KG1 (cell line): ENCODE results near the gene TRAF3IP1.
"Not testable (repeated sequence)": the region's sequence is repeated elsewhere in the genome, so short reads cannot be mapped to it uniquely, and the experiment has no call there.

Experiments used
- DNase-seq: peaks from one replicate; lab custom pipeline; 2025; lab: John Stamatoyannopoulos, UW

The TRAF3IP1 gene

DNA sequence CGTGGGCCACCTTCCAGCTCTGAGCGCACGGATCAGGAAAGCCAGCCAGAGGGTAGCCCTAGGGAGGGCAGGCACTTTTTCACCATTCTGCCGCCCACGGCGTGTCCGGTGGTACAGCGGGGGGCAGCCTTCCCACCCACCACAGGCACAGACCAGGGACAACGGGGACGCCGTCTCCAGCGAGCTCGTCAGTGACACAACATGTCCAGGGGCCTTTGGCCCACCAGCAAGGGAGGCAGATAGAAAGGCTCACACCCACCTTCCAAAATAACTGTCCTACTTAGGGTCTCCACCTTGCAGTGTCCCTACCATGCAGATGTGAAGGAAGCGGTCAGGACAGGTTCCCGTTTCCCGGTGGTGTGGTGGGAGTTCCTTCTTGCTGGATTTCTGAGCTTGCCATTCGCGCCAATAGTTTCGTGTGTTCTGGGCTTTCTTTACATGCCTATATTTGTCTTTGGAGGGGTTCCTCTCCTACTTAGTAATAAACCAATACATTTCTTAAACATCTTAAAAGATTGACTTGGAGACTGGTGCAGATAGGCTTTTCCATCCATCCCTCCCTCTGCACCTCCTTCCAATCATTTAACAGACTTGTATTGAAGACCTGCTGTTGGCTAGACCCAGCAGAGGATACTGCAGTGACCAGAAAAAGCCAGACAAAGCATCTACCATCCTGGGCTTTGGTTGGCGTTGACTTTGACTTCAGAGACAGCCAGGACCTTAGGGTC is 107.3 kb downstream of the TRAF3IP1 start:
- DNase-seq: no peak

DNA sequence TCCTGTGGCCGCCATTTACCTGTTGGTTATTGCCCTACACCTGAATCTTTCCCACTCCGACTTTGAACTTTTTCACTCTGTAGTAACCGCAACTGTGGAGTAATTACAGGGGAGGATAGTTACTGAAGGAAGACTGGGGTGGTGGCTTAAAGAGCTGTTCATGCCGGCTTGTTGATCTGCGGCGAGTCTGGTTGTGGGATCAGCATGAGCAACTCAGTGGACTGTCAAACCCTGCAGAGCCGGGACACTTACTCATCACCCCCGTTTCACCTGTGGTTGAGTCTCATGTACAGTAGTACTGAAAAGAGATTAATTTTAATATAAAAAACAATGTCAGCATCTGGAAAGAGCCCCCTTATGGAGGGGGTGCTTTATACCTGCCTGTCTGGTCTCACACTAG is 108.5 kb downstream of the TRAF3IP1 start:
- DNase-seq: no peak

DNA sequence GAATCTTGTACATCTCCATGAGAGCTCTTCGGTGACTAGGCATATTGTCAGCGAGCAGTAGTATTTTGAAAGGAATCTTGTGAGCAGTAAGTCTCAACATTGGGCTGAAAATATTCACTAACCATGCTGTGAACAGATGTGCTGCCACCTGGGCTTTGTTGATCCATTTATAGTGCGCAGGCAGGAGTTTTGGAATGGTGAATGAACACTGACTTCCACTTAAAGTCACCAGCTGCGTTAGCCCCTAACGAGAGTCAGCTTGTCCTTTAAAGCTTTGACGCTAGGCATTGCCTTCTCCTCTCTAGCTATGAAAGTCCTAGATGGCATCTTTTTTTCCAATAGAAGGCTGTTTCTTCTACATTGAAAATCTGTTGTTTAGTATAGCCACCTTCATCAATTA is 110.5 kb downstream of the TRAF3IP1 start:
- DNase-seq: no peak

DNA sequence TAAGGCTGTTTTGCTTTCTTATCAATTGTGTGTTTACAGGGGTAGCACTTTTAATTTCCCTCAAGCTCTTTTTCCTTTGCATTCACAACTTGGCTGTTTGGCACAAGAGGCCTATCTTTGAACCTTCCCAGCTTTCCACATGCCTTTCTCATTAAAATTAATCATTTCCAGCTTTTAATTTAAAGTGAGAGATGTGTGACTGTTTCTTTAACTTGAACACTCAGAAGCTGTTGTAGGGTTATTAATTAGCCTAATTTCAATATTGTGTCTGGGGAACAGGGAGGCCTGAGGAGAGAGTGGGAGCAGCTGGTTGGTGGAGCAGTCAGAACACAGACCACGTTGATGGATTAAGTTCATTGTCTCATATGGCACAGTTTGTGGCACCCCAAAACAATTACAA is 111.1 kb downstream of the TRAF3IP1 start:
- no peak for DNase-seq

DNA sequence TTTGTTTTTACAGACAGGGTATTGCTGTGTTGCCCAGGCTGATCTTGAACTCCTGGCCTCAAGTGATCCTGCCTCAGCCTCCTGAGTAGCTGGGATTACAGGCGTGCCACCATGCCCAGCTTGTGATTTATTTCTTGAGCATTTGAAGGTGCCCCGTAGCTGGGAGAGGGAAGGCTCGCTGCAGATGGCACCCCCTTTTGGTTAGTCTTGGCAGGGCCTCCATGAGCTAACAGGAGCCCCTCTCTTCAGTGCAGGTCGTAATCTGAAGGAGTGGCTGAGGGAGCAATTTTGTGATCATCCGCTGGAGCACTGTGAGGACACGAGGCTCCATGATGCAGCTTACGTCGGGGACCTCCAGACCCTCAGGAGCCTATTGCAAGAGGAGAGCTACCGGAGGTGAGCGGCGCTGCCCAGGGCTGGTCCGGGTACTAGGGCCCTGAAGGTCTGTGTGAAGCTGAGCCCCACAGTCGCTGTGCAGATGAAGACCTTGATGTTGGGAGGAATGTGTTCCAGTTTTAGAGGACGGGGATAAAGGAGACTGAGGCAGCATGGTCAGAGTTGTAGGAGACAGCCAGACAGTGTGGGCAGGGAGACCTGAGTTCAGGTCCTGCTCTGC is 113.1 kb downstream of the TRAF3IP1 start:
- no peak for DNase-seq

DNA sequence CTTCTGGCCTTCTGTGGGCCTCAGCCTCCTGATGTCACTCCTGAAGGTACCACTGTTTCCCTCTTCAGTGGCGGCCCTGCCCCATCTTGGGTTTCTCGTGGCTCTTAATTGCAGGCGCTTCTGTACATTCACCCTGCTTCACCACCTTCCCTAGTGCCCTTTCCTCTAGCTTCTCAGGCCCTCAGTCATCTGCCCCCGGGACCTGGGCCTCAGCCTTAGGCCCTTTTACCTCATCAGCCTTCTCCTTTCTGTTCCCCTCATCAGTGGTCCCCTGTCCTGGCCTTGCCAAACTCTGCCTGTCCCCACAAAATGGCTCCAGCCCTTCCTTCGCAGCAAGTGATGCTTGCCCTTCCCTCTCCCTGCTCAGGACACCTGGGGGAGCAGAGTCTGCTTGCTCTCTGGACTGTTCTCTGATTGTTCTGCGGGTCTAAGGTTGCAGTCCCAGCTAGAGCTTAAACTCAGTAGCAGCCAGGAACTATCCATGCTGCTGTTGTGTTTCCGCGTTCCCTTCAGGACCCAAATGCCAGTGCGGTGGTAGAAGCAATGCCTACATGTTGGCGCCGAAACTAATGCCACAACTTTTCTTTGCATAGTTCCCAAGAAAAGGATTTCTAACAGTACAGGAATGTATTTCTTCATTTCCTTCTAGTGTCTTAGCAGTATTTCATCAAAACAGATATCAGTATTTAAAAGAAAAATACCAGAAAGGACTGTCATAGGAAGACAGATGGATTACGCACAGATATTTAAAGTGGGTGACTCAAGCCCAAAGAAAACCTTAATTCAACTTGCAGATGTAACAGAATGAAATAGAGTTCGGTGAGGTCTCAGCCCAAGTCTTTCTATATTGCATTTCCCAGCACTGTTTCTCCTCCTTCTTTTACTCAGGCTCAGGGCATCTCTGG is 113.9 kb downstream of the TRAF3IP1 start:
- DNase-seq: no peak

DNA sequence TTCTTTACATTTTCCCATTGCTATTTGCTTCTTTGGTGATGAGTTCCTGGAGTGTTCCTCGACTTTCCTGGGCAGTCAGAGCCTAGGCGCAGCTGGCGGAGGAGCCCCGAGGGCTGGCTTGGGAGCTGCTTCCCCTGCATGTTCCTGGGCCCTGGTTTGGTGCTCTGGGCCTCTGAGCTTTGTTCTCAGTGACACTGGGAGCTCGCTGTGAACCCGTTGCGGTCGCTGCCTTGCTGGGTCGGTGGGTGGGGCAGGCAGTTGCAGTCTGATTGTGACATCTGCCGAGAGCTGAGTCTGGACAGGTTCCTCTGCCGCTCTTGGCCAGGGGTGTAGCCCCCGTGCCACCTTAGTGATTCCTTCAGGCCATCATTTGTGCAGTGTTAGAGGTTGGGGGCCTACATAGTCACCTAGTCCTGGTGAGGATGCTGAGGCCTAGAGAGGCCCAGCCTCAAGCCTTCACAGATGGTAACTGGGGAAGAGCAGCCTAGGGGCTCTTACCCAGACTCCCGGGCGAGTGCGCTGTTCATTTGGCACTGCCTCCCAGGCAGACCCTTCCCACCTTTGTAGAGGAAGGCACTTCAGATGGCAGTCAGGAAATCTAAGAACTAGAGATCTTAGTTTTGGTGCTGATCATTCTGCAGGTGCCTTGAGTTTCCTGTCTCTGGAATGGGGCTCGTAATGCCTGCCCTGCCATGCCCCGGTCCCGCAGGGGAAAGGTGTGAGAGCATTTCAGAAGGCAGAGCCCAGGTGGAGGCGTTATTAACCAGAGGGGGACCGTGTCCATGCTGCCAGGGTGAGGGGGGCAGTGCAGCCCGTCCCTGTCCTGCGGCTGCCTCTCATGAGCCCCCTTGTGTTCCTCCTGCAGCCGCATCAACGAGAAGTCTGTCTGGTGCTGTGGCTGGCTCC is 114.8 kb downstream of the TRAF3IP1 start:
- no peak for DNase-seq

DNA sequence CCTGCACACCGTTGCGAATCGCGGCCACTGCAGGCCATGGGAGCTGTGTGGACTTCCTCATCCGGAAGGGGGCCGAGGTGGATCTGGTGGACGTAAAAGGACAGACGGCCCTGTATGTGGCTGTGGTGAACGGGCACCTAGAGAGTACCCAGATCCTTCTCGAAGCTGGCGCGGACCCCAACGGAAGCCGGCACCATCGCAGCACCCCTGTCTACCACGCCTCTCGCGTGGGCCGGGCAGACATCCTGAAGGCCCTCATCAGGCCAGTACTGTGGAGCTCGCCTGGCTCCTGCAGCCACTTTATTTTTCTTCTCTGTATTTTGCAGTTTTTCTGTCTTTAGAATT is 115.4 kb downstream of the TRAF3IP1 start:
- DNase-seq: no peak

DNA sequence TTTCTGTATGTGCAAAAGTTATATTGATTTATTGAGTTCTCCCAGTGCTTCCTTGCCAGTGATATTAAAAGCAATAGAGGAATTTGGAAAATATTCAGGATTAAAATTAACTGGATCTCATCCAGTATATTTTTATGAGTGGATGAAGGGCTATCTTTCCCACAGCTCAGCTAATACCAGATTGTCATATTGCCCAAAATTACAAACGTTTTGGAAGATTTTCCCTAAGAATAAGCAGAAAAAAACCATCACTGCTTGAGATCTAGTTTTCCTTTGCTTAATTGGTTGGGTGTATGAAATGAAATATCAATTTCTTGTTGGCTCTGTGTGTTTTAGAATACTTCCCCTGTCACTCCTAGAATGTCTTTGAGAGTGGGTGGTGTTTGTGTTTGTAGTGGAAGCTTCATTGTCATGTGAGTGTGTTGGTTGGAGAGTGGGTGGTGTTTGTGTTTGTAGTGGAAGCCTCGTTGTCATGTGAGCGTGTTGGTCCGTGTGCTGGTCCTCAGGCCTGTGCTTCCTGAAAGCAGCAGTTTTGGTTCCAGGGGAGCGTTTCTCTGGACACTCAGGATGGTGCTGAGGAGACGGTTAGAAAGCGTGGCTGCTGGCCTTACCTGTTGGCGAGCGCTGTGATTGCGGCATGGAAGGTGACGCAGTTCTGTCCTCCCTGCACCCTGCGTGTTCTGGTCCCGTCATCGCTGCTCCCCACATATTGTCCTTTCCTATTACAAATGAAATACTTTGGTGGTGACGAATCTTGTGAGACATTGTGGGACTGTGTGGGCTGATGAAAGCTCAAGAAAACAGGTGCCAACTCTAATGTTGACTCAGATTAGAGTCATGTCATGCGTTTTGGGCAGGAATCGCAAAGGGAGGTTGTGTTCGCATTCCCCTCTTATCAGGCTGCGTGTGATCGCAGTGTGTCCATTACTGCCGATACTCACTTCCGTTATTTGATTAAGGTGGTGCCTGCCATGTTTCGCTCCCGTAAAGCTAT is 118.8 kb downstream of the TRAF3IP1 start:
- DNase-seq: no peak

DNA sequence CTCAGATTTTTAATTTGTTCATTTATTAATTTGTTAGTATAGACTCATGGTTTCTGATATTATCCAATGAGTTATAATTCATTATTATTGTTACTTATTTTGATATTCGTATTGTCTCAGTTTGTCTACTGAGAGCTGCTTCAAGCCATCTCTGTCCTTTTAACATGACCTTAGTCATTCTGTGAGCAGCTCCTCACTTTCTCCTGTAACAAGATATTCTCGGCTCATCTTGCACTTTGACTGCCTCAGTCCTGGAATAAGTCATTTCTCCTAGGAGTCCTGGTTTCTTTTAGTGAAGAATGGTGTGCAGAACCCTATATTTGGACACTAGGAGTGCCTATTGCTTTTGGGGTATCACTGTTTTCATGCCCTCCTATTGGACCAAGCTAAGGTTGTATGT is 119.6 kb downstream of the TRAF3IP1 start:
- DNase-seq: no peak

DNA sequence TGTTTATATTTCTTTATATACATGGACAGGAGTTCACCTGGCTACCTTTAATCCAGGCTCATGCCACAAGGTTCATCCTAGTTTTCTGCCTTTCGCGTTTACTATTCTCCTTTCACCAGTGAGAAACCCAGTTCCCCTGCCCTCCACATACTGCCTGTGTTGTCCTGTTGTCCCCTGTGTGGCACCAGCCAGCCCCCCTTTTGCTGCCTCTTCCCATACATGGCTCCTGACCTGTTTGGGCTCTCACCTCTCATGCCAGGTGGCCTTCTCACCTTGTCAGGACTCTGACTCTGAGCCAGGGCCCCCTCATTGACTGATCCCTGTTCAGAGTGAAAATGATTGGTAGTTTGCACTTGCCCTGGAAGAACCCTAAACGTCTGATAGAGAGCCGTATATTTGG is 120.0 kb downstream of the TRAF3IP1 start:
- DNase-seq: no peak

DNA sequence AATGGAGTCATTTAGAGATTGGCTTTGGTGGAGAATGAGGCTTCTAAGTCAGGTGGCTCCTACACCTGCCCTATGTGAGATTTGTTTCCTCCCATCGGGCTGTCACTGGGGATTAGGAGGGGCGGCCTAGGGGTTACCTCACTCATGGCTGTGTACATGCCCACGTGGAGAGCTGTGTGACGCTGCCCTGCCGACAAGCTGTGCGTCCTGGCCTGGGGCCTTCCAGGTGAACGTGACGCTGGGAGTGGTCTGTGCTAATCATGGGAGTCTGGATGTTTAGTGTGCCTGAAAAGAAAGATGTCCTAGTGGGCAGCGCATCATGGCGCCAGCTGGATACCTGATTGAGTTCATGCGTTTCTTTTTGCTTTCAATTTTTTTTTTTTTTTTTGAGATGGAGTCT is 120.4 kb downstream of the TRAF3IP1 start:
- no peak for DNase-seq

DNA sequence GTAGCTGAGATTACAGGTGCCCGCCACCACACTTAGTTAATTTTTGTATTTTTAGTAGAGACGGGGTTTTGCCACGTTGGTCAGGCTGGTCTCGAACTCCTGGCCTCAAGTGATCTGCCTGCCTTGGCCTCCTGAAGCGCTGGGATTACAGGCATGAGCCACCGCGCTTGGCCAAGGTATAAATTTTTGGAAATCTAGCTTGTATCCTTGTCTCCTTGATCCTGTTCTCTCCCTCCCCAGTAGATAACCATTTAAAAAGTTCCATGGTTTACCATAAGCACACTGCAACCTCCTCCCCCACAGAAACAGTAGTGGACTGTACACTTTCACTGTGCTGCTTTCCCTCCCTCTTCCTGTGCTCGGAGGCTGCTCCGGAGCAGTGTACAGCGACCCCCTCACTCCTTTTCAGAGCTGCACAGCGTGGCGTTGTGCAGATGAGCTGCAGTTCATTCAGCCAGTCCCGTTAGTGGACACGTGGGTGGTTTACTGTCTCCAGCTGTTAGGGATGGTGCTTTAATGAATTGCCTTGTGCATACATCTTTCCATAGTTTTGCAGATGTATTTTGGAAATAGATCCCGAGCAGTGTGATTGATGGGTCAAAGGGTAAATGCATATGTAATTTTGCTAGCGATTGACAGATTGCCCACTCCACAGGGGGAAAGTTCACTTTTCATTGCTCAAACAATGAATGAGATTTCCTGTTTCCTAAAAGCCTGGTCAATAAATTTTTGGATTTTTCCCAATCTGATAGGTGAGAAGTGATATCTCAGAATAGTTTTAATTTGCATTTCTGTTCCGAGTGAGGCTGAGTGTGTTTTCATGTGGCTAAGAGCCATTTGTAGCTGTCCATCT is 121.2 kb downstream of the TRAF3IP1 start:
- no peak for DNase-seq

DNA sequence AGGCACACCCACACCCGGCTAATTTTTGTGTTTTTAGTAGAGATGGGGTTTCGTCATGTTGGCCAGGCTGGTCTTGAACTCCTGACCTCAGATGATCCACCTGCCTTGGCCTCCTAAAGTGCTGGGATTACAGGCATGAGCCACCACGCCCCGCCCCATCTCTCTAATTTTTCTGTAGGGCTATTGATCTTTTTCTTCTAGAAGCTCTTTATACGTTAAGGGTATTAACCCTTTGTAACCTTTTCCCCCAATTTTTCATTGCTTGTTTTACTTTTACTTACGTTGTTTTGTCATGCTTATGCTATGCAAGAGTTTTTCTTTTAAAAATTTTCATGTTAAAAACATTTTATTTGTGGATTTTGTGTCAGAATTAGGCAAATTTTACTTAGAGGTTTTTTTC is 121.9 kb downstream of the TRAF3IP1 start:
- DNase-seq: not testable (repeated sequence)

DNA sequence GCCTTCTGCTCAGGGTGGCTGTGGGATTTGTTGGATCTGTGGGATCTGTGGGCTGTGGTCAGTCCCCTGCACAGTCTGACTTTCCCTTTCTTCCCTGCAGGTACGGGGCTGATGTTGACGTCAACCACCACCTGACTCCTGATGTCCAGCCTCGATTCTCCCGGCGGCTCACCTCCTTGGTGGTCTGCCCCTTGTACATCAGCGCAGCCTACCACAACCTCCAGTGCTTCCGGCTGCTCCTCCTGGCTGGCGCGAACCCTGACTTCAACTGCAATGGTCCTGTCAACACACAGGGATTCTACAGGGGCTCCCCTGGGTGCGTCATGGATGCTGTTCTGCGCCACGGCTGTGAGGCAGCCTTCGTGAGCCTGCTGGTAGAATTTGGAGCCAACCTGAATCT is 123.9 kb downstream of the TRAF3IP1 start:
- DNase-seq: no peak

DNA sequence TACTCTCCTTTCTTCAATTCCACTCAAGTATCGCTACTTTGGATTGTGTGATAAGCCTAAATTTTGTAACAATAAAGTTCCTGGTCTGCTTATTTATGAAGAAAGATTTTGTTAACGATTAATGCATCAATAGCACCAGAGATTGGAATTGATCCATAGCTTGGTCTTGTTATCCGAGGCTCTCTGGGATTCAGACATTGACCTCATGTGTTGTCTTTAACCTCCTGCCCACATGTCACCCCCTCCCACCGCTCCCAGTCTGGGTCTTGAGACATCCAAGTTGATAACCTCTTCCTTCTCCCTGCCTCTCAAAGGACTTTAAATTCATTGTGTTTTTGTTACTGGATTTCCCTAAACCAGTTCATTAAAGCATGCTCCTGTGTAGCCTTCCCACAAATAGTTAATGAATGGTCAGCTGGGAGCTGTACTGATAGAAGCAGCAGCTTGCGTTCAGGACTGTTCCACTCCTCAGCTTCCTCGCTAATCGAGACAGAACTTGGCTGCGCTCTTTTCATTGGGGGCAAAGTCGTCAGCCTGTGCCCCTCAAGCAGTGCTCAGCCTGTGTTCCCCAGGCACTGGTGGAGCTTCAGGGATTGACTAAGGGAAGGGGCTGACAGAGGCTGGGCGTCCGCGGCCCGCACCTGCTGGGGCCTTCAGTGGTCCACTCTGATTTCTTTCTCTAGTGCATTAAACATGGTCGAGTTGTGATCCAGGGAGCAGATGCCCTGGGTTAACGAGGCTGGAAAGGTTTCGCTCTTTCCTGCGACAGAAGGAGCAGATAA is 125.3 kb downstream of the TRAF3IP1 start:
- DNase-seq: no peak

DNA sequence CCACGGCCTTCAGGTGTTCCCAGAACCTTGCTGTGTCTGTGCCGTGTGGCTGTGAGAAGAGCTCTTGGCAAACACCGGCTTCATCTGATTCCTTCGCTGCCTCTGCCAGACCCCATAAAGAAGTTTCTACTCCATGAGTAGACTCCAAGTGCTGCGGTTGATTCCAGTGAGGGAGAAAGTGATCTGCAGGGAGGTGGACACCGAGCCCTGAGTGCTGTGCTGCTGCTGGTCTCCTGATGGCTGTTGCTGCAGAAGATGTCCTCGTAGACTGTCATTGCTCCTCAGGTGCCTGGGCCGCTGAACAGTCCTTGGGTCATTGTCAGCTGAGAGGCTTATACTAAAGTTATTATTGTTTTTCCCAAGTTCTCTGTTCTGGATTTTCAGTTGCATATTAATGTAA is 126.1 kb downstream of the TRAF3IP1 start:
- no peak for DNase-seq

DNA sequence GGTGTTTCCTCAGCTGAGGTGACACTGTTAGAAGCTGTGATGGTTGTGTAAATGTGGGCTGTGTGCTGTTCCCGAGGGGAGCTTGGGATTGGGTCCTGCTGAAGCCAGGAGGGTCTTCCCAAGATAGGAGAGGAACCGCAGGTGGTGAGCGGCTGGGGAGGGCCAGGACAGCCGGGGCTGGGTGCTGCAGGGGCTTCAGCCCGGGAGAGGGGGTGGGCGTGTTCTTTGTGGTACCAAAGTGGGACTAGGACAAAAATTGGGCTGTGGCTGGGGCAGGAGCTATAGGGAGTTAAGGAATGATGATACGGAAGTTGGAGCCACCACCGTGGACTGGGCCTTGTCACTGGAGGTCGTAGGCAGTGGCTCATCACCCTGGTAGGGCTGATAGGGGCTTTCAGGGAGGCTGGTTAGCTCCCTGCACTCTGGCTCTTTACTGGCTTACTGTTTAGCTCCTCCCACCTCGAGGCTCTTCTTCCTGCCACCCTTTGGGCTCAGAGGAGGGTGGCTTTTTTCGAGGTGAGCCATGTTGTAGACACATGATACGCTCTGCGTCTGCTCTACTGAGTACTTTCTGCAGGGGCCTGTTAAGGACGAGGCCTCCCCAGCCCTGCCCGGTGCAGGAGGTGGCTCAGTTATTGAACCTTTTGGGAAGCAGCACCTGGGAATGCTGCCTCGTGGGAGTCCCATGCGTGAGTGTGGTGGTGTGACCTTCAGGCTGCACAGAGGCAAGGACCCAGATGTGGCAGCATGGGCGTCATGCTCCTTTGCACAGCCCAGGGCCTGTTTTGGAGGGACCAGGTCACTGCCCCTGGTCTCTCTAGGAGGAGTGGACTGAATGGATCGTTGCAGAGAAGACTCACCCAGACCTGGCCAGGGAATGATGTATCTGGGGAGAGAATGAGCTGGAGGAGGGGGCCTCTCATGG is 128.0 kb downstream of the TRAF3IP1 start:
- DNase-seq: no peak
